Smooth muscle cell (in vitro differentiated cells): ENCODE results near the gene SCAP. TPM values are rescaled to one million over a fixed set of nuclear protein-coding genes. Genes with fewer than 3 reads are reported as not detected.
A peak's percentile ranks its signal among the peaks of the same experiment; 100 is the strongest.
"Not testable (repeated sequence)": the region's sequence is repeated elsewhere in the genome, so short reads cannot be mapped to it uniquely, and the experiment has no call there.

Experiments
- DNase-seq: peaks from one replicate; lab custom pipeline; 2025; ENCODE audit not compliant: unreplicated experiment; lab: John Stamatoyannopoulos, UW
- H2AFZ ChIP-seq: fragments of 200-600 bp; sonication (generic); 2 replicates; pipeline ENCODE4 v1.6.0; 2016; ENCODE audit warnings: antibody characterized with exemption, low read depth, mild to moderate bottlenecking
- H3F3A ChIP-seq: fragments of 200-600 bp; sonication (generic); 2 replicates; pipeline ENCODE4 v1.6.0; 2017; ENCODE audit warnings: antibody characterized with exemption, low read depth
- H3K27ac ChIP-seq: fragments of 200-600 bp; sonication (generic); 2 replicates; pipeline ENCODE4 v1.5.1; 2016; ENCODE audit warnings: low read depth, mild to moderate bottlenecking
- H3K27me3 ChIP-seq: fragments of 200-600 bp; sonication (generic); 2 replicates; pipeline ENCODE4 v1.6.1; 2016; ENCODE audit warnings: low read depth, mild to moderate bottlenecking
- H3K36me3 ChIP-seq: fragments of 200-600 bp; sonication (generic); 2 replicates; pipeline ENCODE4 v1.5.1; 2016; ENCODE audit warnings: low read depth
- H3K4me1 ChIP-seq: fragments of 200-600 bp; sonication (generic); 2 replicates; pipeline ENCODE4 v1.5.1; 2016; ENCODE audit warnings: low read depth
- H3K4me2 ChIP-seq: fragments of 200-600 bp; sonication (generic); 2 replicates; pipeline ENCODE4 v1.6.0; 2016; ENCODE audit warnings: mild to moderate bottlenecking
- H3K4me3 ChIP-seq: fragments of 200-600 bp; sonication (generic); 2 replicates; pipeline ENCODE4 v1.5.1; 2016; ENCODE audit warnings: mild to moderate bottlenecking
- H3K79me2 ChIP-seq: fragments of 200-600 bp; sonication (generic); 2 replicates; pipeline ENCODE4 v1.6.0; 2016; ENCODE audit warnings: low read depth, mild to moderate bottlenecking
- H3K9ac ChIP-seq: fragments of 200-600 bp; sonication (generic); 2 replicates; pipeline ENCODE4 v1.6.0; 2016; ENCODE audit warnings: low read depth
- H3K9me3 ChIP-seq: fragments of 200-600 bp; sonication (generic); replicated peaks from 2 replicates; pipeline ENCODE4 v1.5.1; 2016; ENCODE audit warnings: low read depth
- H4K20me1 ChIP-seq: fragments of 200-600 bp; sonication (generic); 2 replicates; pipeline ENCODE4 v1.6.0; 2016; ENCODE audit warnings: low read depth
- WGBS: methylation state at CpG from one replicate; pipeline ENCODE4 v1.1.7; 2016; ENCODE audit warnings: low lambda C conversion rate; 5-methylcytosine and 5-hydroxymethylcytosine counted together
- polyA plus RNA-seq: library from polyadenylated mRNA; unstranded; fragments of >200 nt; fragmentation: Nextera tagmentation; extraction: Ambion mirVana; gene quantifications from 2 replicates; pipeline ENCODE4 v1.2.1, GENCODE V29; 2016
- total RNA-seq: library from RNA; depleted of rRNA; stranded (reverse); fragments of >200 nt; gene quantifications from 2 replicates; pipeline ENCODE4 v1.2.3, GENCODE V29; 2014
- TF ChIP-seq, protein P1 (sequence below): fragments of 200-600 bp; sonication (generic); IDR thresholded peaks from 2 replicates; pipeline ENCODE4 v1.5.1; 2017; ENCODE audit warnings: borderline replicate concordance, mild to moderate bottlenecking, antibody characterized with exemption; ENCODE audit not compliant: insufficient read depth, poor library complexity, severe bottlenecking

Gene SCAP
- total and polyA plus RNA-seq, 2 experiments from 2014 or later, result 29.2 to 31.0 TPM

DNA sequence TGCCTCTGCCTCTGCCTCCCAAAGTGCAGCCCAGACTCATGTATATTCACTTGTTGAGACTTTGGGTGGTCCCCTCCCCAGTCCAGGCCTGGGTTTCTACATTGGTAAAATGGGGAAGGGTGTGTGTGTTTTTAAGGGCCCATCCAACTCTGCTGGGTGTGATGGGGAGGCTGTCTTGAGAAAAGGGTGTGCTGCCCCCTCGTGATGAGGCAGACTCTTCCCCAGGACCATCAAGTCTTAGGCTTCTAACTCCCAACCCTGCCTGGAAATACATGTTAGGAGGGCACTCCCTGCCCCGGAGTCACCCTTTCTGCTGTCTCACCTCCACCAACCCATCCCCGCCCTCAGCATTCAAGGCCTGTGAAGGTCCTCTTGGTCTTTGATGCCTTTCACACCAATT lies 99.3 kb downstream of the SCAP start:
- Histone ChIP-seq H3K4me1 (peaks cover 12% of the 10 kb centered on the region), H3K36me3 (no peaks in the 10 kb centered on the region), H3F3A (peaks cover 5% of the 10 kb centered on the region), H3K9ac (no peak overlapping the region), H3K4me2 (no peak overlapping the region), H3K27ac (no peak overlapping the region), H3K9me3 (no peaks in the 10 kb centered on the region), H4K20me1 (no peaks in the 10 kb centered on the region), H3K27me3 (no peaks in the 10 kb centered on the region), H3K79me2 (peaks cover 17% of the 10 kb centered on the region), H2AFZ (no peak overlapping the region), H3K4me3 (no peak overlapping the region)
- 77% methylated on average over 3 of the region's 3 CpGs for WGBS
- TF ChIP-seq, protein P1, sequence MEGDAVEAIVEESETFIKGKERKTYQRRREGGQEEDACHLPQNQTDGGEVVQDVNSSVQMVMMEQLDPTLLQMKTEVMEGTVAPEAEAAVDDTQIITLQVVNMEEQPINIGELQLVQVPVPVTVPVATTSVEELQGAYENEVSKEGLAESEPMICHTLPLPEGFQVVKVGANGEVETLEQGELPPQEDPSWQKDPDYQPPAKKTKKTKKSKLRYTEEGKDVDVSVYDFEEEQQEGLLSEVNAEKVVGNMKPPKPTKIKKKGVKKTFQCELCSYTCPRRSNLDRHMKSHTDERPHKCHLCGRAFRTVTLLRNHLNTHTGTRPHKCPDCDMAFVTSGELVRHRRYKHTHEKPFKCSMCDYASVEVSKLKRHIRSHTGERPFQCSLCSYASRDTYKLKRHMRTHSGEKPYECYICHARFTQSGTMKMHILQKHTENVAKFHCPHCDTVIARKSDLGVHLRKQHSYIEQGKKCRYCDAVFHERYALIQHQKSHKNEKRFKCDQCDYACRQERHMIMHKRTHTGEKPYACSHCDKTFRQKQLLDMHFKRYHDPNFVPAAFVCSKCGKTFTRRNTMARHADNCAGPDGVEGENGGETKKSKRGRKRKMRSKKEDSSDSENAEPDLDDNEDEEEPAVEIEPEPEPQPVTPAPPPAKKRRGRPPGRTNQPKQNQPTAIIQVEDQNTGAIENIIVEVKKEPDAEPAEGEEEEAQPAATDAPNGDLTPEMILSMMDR, result no peak
- no peak for DNase-seq

DNA sequence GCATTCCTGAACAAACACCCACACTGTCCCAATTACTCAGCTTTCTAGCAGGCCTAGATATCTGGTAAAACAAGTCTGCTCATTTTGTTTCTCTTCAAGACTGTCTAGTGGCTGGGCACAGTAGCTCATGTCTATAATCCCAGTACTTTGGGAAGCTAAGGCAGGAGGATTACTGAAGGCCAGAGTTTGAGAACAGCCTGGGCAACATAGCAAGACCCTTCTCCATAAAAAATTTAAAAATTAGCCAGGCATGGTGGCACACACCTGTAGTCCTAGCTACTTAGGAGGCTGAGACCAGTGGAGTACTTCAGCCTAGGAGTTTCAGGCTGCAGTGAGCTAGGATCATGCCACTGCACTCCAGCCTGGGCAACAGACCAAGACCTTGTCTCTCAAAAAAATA lies 101.2 kb downstream of the SCAP start:
- H3K9ac ChIP-seq, result no peak overlapping the region
- no peak overlapping the region for H3K27ac ChIP-seq
- no peak overlapping the region for H3K4me2 ChIP-seq
- peaks cover 6% of the 10 kb centered on the region for H3K4me1 ChIP-seq
- no peak for DNase-seq
- H3K36me3 ChIP-seq, result no peaks in the 10 kb centered on the region
- no peak overlapping the region for H3K4me3 ChIP-seq
- H3F3A ChIP-seq, result peaks cover 5% of the 10 kb centered on the region
- H3K9me3 ChIP-seq, result no peaks in the 10 kb centered on the region
- peaks cover 10% of the 10 kb centered on the region for H3K79me2 ChIP-seq
- H3K27me3 ChIP-seq, result no peaks in the 10 kb centered on the region
- H2AFZ ChIP-seq, result no peak overlapping the region
- TF ChIP-seq, protein P1, result no peak
- H4K20me1 ChIP-seq, result no peaks in the 10 kb centered on the region

DNA sequence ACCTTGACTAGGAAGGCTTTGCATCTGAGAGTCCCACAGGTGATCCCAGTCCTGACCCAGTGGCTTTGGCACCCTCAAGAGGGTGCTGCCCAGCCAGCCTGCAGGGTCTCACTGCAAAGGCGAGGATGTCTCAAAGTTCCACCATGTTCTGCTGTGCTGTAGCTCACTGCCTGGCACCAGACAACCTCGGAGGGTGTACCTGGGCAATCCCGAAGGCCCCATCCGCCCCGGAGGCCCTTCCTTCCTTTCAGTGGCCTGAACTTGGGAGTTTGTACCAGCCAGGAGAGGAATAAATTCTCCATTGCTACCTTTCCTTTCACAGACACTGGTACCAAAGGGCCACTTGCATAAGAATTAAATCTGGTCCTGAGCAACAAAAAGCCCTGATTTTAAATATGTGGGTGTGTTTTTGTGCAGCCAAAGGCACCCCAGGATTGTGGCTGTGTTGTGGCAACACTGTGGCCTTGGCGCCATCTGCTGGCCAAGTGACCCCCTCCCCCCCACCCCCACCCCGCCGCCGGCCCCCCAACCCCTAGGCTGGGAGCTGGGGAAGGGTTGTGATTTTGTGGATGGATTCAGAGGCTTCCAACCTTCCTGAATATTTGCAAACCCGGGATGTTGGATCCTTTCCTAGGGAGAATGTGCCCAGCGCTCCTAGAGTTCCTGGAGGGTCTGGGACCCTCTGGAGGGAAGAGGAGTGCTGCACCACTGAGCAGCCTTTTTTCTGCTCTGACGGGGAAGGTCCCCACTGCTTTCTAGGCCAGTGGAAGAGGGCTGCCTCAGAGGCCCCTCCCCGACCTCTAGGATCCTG lies 104.6 kb downstream of the SCAP start:
- H3K36me3 ChIP-seq, result no peaks in the 10 kb centered on the region
- H3F3A ChIP-seq, result no peaks in the 10 kb centered on the region
- H2AFZ ChIP-seq, result no peak overlapping the region
- WGBS, result 38% methylated on average over 13 of the region's 13 CpGs
- no peaks in the 10 kb centered on the region for H3K79me2 ChIP-seq
- no peak overlapping the region for H3K4me3 ChIP-seq
- H3K27ac ChIP-seq, result no peak overlapping the region
- no peak for DNase-seq
- no peak overlapping the region for H3K9ac ChIP-seq
- H4K20me1 ChIP-seq, result no peaks in the 10 kb centered on the region
- H3K9me3 ChIP-seq, result no peaks in the 10 kb centered on the region
- no peak overlapping the region for H3K4me2 ChIP-seq
- TF ChIP-seq, protein P1, result peak; percentile 56
- no peaks in the 10 kb centered on the region for H3K4me1 ChIP-seq
- no peaks in the 10 kb centered on the region for H3K27me3 ChIP-seq

DNA sequence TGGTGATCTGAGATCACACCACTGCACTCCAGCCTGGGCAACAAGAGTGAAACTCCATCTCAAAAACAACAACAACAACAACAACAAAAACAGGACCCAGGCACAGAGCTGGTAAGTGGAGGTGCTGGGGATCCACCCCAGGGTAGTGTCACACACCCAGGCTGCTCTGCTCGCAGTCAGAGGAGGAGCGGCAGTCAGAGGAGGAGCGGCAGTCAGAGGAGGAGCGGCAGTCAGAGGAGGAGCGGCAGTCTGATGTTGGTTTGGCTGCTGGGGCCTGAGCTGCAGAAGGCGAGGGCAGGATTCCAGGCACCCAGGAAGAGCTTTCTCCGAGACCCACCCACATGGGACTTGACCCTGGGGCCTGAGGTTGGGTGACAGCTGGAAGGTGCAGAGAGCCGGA lies 105.7 kb downstream of the SCAP start:
- not testable (repeated sequence) for H3K36me3 ChIP-seq, H3K27me3 ChIP-seq, H3F3A ChIP-seq, DNase-seq, H3K9ac ChIP-seq, H3K4me2 ChIP-seq, H3K9me3 ChIP-seq, H3K4me3 ChIP-seq, H4K20me1 ChIP-seq, H3K79me2 ChIP-seq, H2AFZ ChIP-seq, H3K4me1 ChIP-seq, H3K27ac ChIP-seq
- WGBS, result 92% methylated on average over 8 of the region's 8 CpGs
